Measurements from ENCODE around the gene ELK3. TPM values are rescaled to one million over a fixed set of nuclear protein-coding genes. Genes with fewer than 3 reads are reported as not detected.

ELK3 gene
- total RNA-seq, 2 donors from 2014 or later: 17.1 to 18.1 TPM

- Mint-ChIP-seq H3K4me1 (no peaks in the 10 kb centered on the region), H3K27ac (no peak overlapping the region), H3K27me3 (ENCODE audit: insufficient read depth) (peaks cover 2% of the 10 kb centered on the region), H3K9me3 (peaks cover 16% of the 10 kb centered on the region), H3K4me3 (no peak overlapping the region), H3K36me3 (ENCODE audit: low read depth) (no peaks in the 10 kb centered on the region)
- H3K27me3 ChIP-seq (ENCODE audit: control insufficient read depth, insufficient read depth, low read length, poor library complexity, severe bottlenecking): no peaks in the 10 kb centered on the region
- 90% methylated on average over 4 of the region's 4 CpGs for WGBS, 2 experiments (ENCODE audit: insufficient coverage in 1 of 2, insufficient read length in 1 of 2)
- H3K9ac ChIP-seq (ENCODE audit: extremely low read depth, low read length, poor library complexity, severe bottlenecking): no peak overlapping the region
- H3K4me1 ChIP-seq (ENCODE audit: control insufficient read depth, insufficient read depth, low read length): no peaks in the 10 kb centered on the region
- no peak overlapping the region for H3K4me3 ChIP-seq (ENCODE audit: low read length)
- TF ChIP-seq CTCF (conservative IDR thresholded peaks at IDR 0.05): no peak
- DNase-seq: no peak
- H3K9me3 ChIP-seq (ENCODE audit: control insufficient read depth, low read length): no peaks in the 10 kb centered on the region
- H3K36me3 ChIP-seq (ENCODE audit: control insufficient read depth, insufficient read depth, low read length): no peaks in the 10 kb centered on the region
- H3K27ac ChIP-seq (ENCODE audit: low read depth, low read length): no peak overlapping the region
Measured at GRCh38 chr12:96172981-96173380, 21.2 kb upstream of the ELK3 start.

GRCh38 chr12:96176575-96176974, 17.6 kb upstream of the ELK3 start:
- Histone ChIP-seq H3K4me1 (ENCODE audit: control insufficient read depth, insufficient read depth, low read length) (no peaks in the 10 kb centered on the region), H3K9ac (ENCODE audit: extremely low read depth, low read length, poor library complexity, severe bottlenecking) (no peak overlapping the region), H3K27me3 (ENCODE audit: control insufficient read depth, insufficient read depth, low read length, poor library complexity, severe bottlenecking) (no peaks in the 10 kb centered on the region), H3K27ac (ENCODE audit: low read depth, low read length) (no peak overlapping the region), H3K9me3 (ENCODE audit: control insufficient read depth, low read length) (no peaks in the 10 kb centered on the region), H3K36me3 (ENCODE audit: control insufficient read depth, insufficient read depth, low read length) (no peaks in the 10 kb centered on the region), H3K4me3 (ENCODE audit: low read length) (no peak overlapping the region)
- H3K36me3 Mint-ChIP-seq (ENCODE audit: low read depth): no peaks in the 10 kb centered on the region
- H3K9me3 Mint-ChIP-seq: peaks cover 16% of the 10 kb centered on the region
- no peak for DNase-seq
- peaks cover 2% of the 10 kb centered on the region for H3K27me3 Mint-ChIP-seq (ENCODE audit: insufficient read depth)
- WGBS, 2 experiments (ENCODE audit: insufficient coverage in 1 of 2, insufficient read length in 1 of 2): 100% methylated on average over 1 of the region's 1 CpG; no CpG with 5 or more reads in 1 of the 2 experiments
- no peak for TF ChIP-seq CTCF (conservative IDR thresholded peaks at IDR 0.05)
- no peaks in the 10 kb centered on the region for H3K4me1 Mint-ChIP-seq
- H3K4me3 Mint-ChIP-seq: no peak overlapping the region
- H3K27ac Mint-ChIP-seq: no peak overlapping the region

DNA sequence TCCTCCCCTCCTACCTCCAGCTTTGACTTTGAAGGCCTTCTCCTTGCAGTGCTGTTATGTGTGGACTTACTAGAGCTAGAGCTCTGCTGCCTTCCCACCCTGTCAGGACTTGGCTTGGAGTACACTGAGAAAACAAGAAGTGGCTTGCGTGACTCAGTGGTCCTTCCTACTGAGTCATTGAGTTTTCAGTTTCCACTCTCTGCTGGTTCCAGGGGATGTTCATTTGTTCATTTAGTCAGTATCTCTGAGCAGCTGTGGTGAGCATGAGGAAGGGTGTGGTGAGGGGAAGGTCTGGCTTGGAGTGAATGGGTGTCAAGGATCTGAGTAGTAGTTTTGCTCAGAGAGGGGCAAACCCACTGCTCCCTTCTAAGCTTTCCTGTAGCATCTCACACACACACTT, 17.2 kb upstream of the ELK3 start:
- no peak for TF ChIP-seq CTCF (conservative IDR thresholded peaks at IDR 0.05)

More for the DNA sequence above, 17.2 kb upstream of the ELK3 start:
- no peak overlapping the region for H3K9ac ChIP-seq (ENCODE audit: extremely low read depth, low read length, poor library complexity, severe bottlenecking)
- H3K27me3 Mint-ChIP-seq (ENCODE audit: insufficient read depth): peaks cover 2% of the 10 kb centered on the region
- no peak overlapping the region for H3K4me3 ChIP-seq (ENCODE audit: low read length)
- H3K36me3 Mint-ChIP-seq (ENCODE audit: low read depth): no peaks in the 10 kb centered on the region
- H3K4me1 ChIP-seq (ENCODE audit: control insufficient read depth, insufficient read depth, low read length): no peaks in the 10 kb centered on the region
- H3K36me3 ChIP-seq (ENCODE audit: control insufficient read depth, insufficient read depth, low read length): no peaks in the 10 kb centered on the region
- 100% methylated on average over 1 of the region's 1 CpG for WGBS, 2 experiments (ENCODE audit: insufficient coverage in 1 of 2, insufficient read length in 1 of 2)
- H3K27ac ChIP-seq (ENCODE audit: low read depth, low read length): no peak overlapping the region
- H3K4me3 Mint-ChIP-seq: no peak overlapping the region
- H3K27ac Mint-ChIP-seq: no peak overlapping the region
- no peaks in the 10 kb centered on the region for H3K9me3 ChIP-seq (ENCODE audit: control insufficient read depth, low read length)
- no peaks in the 10 kb centered on the region for H3K27me3 ChIP-seq (ENCODE audit: control insufficient read depth, insufficient read depth, low read length, poor library complexity, severe bottlenecking)
- no peaks in the 10 kb centered on the region for H3K4me1 Mint-ChIP-seq
- DNase-seq: no peak
- H3K9me3 Mint-ChIP-seq: peaks cover 16% of the 10 kb centered on the region

All from endodermal cell (in vitro differentiated cells).